ENCODE measurements around the gene SERPINB1. TPM values are rescaled to one million over a fixed set of nuclear protein-coding genes. Genes with fewer than 3 reads are reported as not detected.

SERPINB1 gene
- total RNA-seq, 1 experiment from 2014 or later, result 0.22 TPM

DNA sequence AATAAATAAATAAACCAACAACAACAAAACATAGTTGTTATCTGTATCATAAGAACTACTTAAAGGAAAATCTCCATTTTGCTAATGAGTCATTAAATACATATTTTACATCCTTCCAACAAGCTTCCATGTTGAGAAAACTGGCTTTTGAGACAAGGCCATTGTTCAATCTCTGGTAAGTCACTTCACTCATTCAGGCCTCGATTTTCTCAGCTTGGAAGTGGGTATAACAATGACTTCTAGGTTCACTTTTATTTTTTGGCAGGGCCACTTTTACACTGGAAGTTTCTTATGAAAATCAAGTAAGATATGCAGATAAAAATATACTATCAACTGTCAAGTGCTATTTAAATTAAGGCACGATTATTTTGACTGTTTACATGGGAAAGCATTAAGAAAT lies 46.5 kb downstream of the SERPINB1 start:
- Histone ChIP-seq H3K27me3 (ENCODE audit: low read length) (no peaks in the 10 kb centered on the region), H3K79me2 (ENCODE audit: low read length) (peaks cover 12% of the 10 kb centered on the region; the same call in 1 of the 2 replicates), H3K36me3 (ENCODE audit: insufficient read depth, low read length) (no peaks in the 10 kb centered on the region), H3K9me3 (ENCODE audit: low read length) (no peaks in the 10 kb centered on the region), H3K4me3 (ENCODE audit: low read length) (no peak overlapping the region), H4K20me1 (ENCODE audit: insufficient read depth, low read depth, low read length) (0 out of 2 replicates have a peak, but pooled peaks cover 3% of the 10 kb centered on the region), H3K4me2 (ENCODE audit: low read depth, low read length, poor library complexity, severe bottlenecking) (no peak overlapping the region), H3K9me2 (replicated peaks; ENCODE audit: insufficient read depth, low read length) (no peaks in the 10 kb centered on the region), H2AFZ (ENCODE audit: low read length) (no peak overlapping the region), H3K9ac (ENCODE audit: low read length) (no peak overlapping the region), H3K27ac (ENCODE audit: low read length) (no peak overlapping the region), H3K4me1 (ENCODE audit: low read length) (no peaks in the 10 kb centered on the region)
- DNase-seq, result no peak

DNA sequence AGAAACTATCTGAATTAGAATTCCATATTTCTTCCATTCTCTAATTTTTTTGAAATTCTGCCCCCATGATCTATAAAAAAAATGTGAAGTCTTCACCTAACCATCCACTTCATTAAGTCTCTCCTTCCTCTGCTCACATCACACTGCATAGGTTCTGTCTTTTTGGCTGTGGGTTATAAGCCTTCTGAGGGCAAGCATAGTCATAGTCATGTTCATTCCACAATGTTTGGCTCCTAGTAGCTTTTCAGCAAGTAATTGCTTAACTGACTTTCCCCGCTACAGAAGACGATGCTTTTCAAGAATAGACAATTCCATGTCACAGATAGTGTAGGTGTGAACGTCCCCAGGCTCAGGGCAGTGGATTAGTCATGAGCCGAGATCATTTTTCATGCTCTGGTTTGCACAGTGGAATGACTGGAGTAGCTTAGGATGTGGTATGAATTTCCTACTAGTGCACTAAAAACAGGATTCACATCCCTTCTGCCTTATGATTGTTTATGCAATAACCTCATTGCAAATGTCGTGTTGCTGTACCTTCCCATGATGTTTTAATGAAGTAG lies 47.4 kb downstream of the SERPINB1 start:
- H3K9me2 ChIP-seq (replicated peaks; ENCODE audit: insufficient read depth, low read length), result no peaks in the 10 kb centered on the region
- H3K36me3 ChIP-seq (ENCODE audit: insufficient read depth, low read length), result no peaks in the 10 kb centered on the region

DNA sequence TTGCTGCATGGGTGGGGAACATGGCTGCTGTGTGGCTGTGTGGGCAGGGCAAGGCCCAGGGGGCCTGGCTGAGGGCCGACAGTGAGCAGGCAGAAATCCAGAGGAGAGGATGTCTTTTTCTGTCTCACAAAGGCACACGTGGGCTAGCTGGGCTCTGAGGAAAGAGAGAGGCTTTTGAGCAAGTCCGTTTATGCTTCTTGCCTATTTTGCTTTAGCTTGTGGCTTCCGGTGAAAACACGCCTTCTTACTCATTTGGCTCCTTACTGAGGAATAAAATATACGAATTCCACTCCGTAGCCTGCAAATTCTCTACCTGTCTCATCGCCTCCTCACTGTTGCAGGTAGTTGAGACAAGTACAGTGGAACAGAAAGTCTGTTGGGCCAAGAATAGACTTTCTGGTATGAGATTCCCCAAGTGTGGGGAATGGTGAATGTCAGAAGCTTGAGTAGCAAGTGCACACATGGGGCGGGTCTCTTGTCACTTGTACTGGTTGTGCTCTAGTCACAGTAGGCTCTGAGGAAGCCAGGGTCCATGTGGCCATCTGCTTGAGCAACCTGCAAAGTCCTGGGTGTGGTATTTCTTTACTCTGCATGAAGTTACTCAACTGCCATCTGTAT lies 48.0 kb downstream of the SERPINB1 start:
- no peaks in the 10 kb centered on the region for H3K27me3 ChIP-seq (ENCODE audit: low read length)
- H3K27ac ChIP-seq (ENCODE audit: low read length), result no peak overlapping the region
- no peaks in the 10 kb centered on the region for H3K9me3 ChIP-seq (ENCODE audit: low read length)
- no peak overlapping the region for H3K4me2 ChIP-seq (ENCODE audit: low read depth, low read length, poor library complexity, severe bottlenecking)
- DNase-seq, result no peak
- no peaks in the 10 kb centered on the region for H3K9me2 ChIP-seq (replicated peaks; ENCODE audit: insufficient read depth, low read length)
- no peak overlapping the region for H2AFZ ChIP-seq (ENCODE audit: low read length)
- H3K9ac ChIP-seq (ENCODE audit: low read length), result no peak overlapping the region
- H3K4me3 ChIP-seq (ENCODE audit: low read length), result no peak overlapping the region
- 0 out of 2 replicates have a peak, but pooled peaks cover 3% of the 10 kb centered on the region for H4K20me1 ChIP-seq (ENCODE audit: insufficient read depth, low read depth, low read length)
- no peaks in the 10 kb centered on the region for H3K4me1 ChIP-seq (ENCODE audit: low read length)
- H3K79me2 ChIP-seq (ENCODE audit: low read length), result peaks cover 12% of the 10 kb centered on the region; the same call in 1 of the 2 replicates
- no peaks in the 10 kb centered on the region for H3K36me3 ChIP-seq (ENCODE audit: insufficient read depth, low read length)

More for the DNA sequence above, 47.4 kb downstream of the SERPINB1 start:
- DNase-seq, result no peak
- Histone ChIP-seq H2AFZ (ENCODE audit: low read length) (no peak overlapping the region), H3K9ac (ENCODE audit: low read length) (no peak overlapping the region), H3K4me3 (ENCODE audit: low read length) (no peak overlapping the region), H3K79me2 (ENCODE audit: low read length) (peaks cover 12% of the 10 kb centered on the region; the same call in 1 of the 2 replicates), H4K20me1 (ENCODE audit: insufficient read depth, low read depth, low read length) (0 out of 2 replicates have a peak, but pooled peaks cover 3% of the 10 kb centered on the region), H3K9me3 (ENCODE audit: low read length) (no peaks in the 10 kb centered on the region), H3K27ac (ENCODE audit: low read length) (no peak overlapping the region), H3K4me1 (ENCODE audit: low read length) (no peaks in the 10 kb centered on the region), H3K27me3 (ENCODE audit: low read length) (no peaks in the 10 kb centered on the region), H3K4me2 (ENCODE audit: low read depth, low read length, poor library complexity, severe bottlenecking) (no peak overlapping the region)

DNA sequence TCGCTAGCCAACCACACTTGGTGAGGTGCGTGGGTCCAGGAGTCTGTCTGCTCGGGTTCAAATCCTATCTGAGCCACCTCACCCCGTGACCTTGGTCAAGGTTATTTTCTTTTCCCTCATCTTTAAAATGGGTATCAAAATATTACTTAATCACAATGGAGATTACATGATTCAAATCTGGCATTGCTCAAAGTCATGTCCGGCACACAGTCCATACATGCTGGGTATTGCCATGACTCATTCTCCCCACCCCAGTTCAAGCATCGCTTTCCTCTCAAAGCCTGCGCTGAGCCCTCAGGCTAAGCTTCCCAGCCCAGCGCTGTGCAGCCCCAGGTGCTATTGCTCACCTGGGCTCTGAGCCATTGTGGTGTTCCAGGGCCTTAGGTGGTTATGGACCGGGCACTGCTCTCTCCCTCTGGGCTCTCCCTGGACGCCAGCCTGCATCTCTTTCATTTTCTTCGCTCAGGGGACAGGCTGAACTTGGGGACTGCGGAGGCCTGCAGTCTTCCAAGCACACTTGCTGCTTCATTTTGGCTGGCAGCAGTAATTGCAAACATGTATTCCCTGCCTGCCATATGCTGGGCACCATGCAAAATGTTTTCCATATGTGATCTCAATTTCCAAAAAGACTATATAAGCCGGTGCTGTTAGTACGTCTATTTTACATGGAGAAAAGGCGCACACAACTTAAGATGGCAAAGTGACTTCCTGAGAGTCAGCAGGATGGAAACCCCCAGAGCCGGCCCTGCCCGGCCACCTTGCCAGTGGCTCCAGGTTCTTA lies 49.1 kb downstream of the SERPINB1 start:
- Histone ChIP-seq H3K27me3 (ENCODE audit: low read length) (no peaks in the 10 kb centered on the region), H3K4me1 (ENCODE audit: low read length) (no peaks in the 10 kb centered on the region), H3K9me2 (replicated peaks; ENCODE audit: insufficient read depth, low read length) (no peaks in the 10 kb centered on the region), H3K36me3 (ENCODE audit: insufficient read depth, low read length) (no peaks in the 10 kb centered on the region), H2AFZ (ENCODE audit: low read length) (no peak overlapping the region), H3K9ac (ENCODE audit: low read length) (no peak overlapping the region), H3K27ac (ENCODE audit: low read length) (no peak overlapping the region), H3K4me2 (ENCODE audit: low read depth, low read length, poor library complexity, severe bottlenecking) (no peak overlapping the region), H4K20me1 (ENCODE audit: insufficient read depth, low read depth, low read length) (no peaks in the 10 kb centered on the region), H3K9me3 (ENCODE audit: low read length) (no peaks in the 10 kb centered on the region), H3K4me3 (ENCODE audit: low read length) (no peak overlapping the region), H3K79me2 (ENCODE audit: low read length) (peaks cover 13% of the 10 kb centered on the region)
- DNase-seq, result no peak

DNA sequence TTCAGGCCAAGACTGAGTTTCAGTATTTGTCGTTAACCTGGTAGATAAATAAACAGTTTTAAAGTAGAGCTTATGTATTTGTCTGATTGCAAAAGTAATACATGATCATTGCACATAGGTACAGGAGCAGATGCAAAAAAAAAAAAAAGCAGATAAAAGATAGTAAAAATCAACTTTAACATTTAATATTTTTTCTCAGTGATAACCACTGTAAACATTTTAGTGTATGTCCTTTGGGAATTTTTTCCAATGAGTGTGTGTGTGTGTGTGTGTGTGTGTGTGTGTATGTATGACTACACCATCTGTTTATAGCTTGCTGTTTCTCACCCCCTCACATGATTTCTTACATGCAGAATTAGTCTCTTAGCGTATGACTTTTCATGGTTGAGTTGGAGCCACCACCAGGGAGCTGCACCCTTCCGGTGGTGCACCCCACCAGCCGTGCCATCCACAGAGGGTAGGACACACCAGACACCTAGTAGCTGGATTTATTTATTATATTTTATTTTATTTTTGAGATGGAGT lies 50.2 kb downstream of the SERPINB1 start:
- Histone ChIP-seq H3K4me3 (ENCODE audit: low read length) (no peak overlapping the region), H3K9me2 (replicated peaks; ENCODE audit: insufficient read depth, low read length) (no peaks in the 10 kb centered on the region), H3K4me1 (ENCODE audit: low read length) (no peaks in the 10 kb centered on the region), H3K9ac (ENCODE audit: low read length) (no peak overlapping the region), H3K27me3 (ENCODE audit: low read length) (no peaks in the 10 kb centered on the region), H3K4me2 (ENCODE audit: low read depth, low read length, poor library complexity, severe bottlenecking) (no peak overlapping the region), H3K36me3 (ENCODE audit: insufficient read depth, low read length) (no peaks in the 10 kb centered on the region; the same call in 1 of the 2 replicates), H4K20me1 (ENCODE audit: insufficient read depth, low read depth, low read length) (0 out of 2 replicates have a peak, but pooled peaks cover 3% of the 10 kb centered on the region), H2AFZ (ENCODE audit: low read length) (no peak overlapping the region), H3K9me3 (ENCODE audit: low read length) (no peaks in the 10 kb centered on the region), H3K79me2 (ENCODE audit: low read length) (peaks cover 19% of the 10 kb centered on the region), H3K27ac (ENCODE audit: low read length) (no peak overlapping the region)
- DNase-seq, result no peak

DNA sequence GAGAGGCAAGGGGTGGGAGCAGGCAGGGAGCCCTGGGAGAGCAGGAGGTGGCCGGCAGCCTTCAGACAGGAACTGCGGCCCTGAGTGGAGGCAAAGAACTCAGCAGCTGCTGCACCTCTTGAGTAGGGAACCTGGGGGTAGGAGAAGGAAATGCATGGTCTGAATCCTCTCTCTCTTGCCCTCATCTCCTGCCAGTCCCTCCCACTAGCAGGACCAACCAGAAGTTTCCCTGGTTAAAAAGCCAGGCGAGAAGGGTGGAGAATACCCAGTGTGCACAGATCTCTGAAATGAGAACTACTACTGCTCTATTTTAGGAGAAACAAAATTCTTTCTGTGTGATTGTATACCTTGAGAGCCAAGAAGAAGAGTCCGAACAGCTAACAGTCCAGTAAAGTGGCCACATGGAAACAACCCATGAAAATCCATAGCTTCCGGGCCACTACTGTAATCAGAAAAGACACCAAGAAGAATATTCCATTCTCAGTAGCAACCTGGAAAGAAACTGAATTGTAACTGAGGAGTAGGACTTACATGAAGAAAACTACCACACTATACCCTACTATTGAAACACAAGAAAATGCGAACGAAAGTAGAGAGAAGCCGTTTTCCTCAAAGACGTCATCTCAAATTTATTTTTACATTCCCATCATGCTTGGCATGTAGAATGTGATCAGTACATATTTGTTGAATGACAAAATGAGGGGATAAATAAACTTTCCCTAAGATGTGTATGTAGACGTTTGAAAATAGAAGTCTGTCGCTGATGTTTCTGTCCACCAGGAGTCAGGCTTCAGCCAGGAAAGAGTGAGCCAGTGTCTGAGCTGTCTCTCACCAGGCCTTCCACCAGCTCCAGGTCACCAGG lies 50.8 kb downstream of the SERPINB1 start:
- Histone ChIP-seq H3K9ac (ENCODE audit: low read length) (no peak overlapping the region), H3K79me2 (ENCODE audit: low read length) (peaks cover 24% of the 10 kb centered on the region), H3K27ac (ENCODE audit: low read length) (no peak overlapping the region)

DNA sequence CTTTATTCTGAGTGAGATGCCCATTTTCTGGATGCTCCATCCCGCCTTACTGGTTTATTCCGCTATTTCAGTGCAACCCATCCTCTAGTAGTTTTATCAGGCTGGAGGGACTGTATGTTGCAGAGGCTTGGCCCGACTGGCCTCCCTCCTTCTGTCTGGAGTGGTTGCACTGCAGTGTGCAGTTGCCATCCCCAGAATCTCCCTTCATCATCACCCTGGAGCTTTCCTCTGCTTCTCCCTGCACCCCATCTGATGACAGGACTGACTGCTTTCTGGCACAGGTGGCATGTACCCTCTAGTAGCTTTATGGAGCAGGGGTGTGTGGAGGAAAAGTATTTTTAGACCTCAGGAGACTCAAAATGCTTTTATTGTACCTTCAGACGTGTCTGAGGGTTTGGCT lies 55.4 kb downstream of the SERPINB1 start:
- Histone ChIP-seq H3K4me3 (ENCODE audit: low read length) (no peak overlapping the region), H3K9ac (ENCODE audit: low read length) (no peak overlapping the region), H4K20me1 (ENCODE audit: insufficient read depth, low read depth, low read length) (peaks cover 18% of the 10 kb centered on the region), H3K36me3 (ENCODE audit: insufficient read depth, low read length) (peaks cover 27% of the 10 kb centered on the region; the same call in 1 of the 2 replicates), H3K27ac (ENCODE audit: low read length) (no peak overlapping the region), H3K27me3 (ENCODE audit: low read length) (no peaks in the 10 kb centered on the region), H3K79me2 (ENCODE audit: low read length) (peaks cover 59% of the 10 kb centered on the region), H2AFZ (ENCODE audit: low read length) (no peak overlapping the region), H3K9me3 (ENCODE audit: low read length) (no peaks in the 10 kb centered on the region), H3K9me2 (replicated peaks; ENCODE audit: insufficient read depth, low read length) (no peaks in the 10 kb centered on the region), H3K4me1 (ENCODE audit: low read length) (no peaks in the 10 kb centered on the region), H3K4me2 (ENCODE audit: low read depth, low read length, poor library complexity, severe bottlenecking) (no peak overlapping the region)
- no peak for DNase-seq

More for the DNA sequence above, 50.8 kb downstream of the SERPINB1 start:
- no peaks in the 10 kb centered on the region for H3K4me1 ChIP-seq (ENCODE audit: low read length)
- peak; percentile 77 for DNase-seq
- no peaks in the 10 kb centered on the region for H3K9me3 ChIP-seq (ENCODE audit: low read length)
- H3K4me2 ChIP-seq (ENCODE audit: low read depth, low read length, poor library complexity, severe bottlenecking), result no peak overlapping the region
- no peaks in the 10 kb centered on the region; the same call in 1 of the 2 replicates for H3K36me3 ChIP-seq (ENCODE audit: insufficient read depth, low read length)
- 0 out of 2 replicates have a peak, but pooled peaks cover 3% of the 10 kb centered on the region for H4K20me1 ChIP-seq (ENCODE audit: insufficient read depth, low read depth, low read length)
- H3K27me3 ChIP-seq (ENCODE audit: low read length), result no peaks in the 10 kb centered on the region
- H3K9me2 ChIP-seq (replicated peaks; ENCODE audit: insufficient read depth, low read length), result no peaks in the 10 kb centered on the region
- H3K4me3 ChIP-seq (ENCODE audit: low read length), result no peak overlapping the region
- no peak overlapping the region for H2AFZ ChIP-seq (ENCODE audit: low read length)

All from Karpas-422 (cell line).